ENCODE data around the gene GPX4. TPM values are rescaled to one million over a fixed set of nuclear protein-coding genes. Genes with fewer than 3 reads are reported as not detected.

The GPX4 gene
- total and polyA plus RNA-seq, 5 donors from 2014 or later = 112 to 406 (median 341) TPM

DNA sequence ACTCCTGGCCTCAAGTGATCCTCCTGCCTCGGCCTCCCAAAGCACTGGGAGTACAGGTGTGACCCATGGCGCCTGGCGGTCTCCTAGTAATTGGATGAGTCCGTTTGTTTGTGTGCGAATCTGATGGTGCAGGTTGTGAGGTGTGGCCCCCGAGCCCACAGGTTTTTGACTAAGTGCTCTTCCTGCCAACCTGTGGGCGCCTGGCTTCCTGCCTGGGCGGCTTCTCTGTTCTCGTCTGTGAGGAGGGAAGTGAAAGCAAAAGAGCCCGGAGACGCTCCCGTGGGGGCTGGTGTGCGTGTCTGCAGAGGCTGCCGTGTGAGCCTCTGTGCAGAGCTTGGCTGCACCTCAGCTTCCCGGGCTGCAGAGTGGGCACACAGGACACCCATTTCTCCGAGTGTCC is 26.8 kb upstream of the GPX4 start:
- H3K27me3 Mint-ChIP-seq = peaks cover 16% of the 10 kb centered on the region
- Histone ChIP-seq H3K27me3 (ENCODE audit: control insufficient read depth, insufficient read depth, low read length) (no peaks in the 10 kb centered on the region), H3K36me3 (ENCODE audit: control insufficient read depth, insufficient read depth, low read length) (peaks cover 61% of the 10 kb centered on the region), H3K9me3 (ENCODE audit: control insufficient read depth in 2 of 2, low read length in 2 of 2) (no peaks in the 10 kb centered on the region), H3K4me3 (ENCODE audit: low read depth, low read length) (peak overlapping the region; percentile 75), H3K27ac (ENCODE audit: insufficient read depth, low read length, poor library complexity, severe bottlenecking) (peak overlapping the region; percentile 94), H3K4me1 (ENCODE audit: control insufficient read depth, insufficient read depth, low read length, poor library complexity, severe bottlenecking) (peaks cover 94% of the 10 kb centered on the region)
- DNase-seq (peak; percentile 89 to 98 (median 95)), ATAC-seq (ENCODE audit: low read depth in 2 of 2) (peak; percentile 85 to 89)
- peaks cover 0 to 69% (median 19%) of the 10 kb centered on the region in 4 donors for H3K4me1 Mint-ChIP-seq
- H3K4me3 Mint-ChIP-seq = peak overlapping the region; percentile 88 to 97 (median 92)
- H3K27ac Mint-ChIP-seq = peak overlapping the region; percentile 97 to 99 (median 97)
- H3K36me3 Mint-ChIP-seq = peaks cover 27% of the 10 kb centered on the region
- peaks cover 0 to 1% (median 0%) of the 10 kb centered on the region in 7 donors for H3K9me3 Mint-ChIP-seq

DNA sequence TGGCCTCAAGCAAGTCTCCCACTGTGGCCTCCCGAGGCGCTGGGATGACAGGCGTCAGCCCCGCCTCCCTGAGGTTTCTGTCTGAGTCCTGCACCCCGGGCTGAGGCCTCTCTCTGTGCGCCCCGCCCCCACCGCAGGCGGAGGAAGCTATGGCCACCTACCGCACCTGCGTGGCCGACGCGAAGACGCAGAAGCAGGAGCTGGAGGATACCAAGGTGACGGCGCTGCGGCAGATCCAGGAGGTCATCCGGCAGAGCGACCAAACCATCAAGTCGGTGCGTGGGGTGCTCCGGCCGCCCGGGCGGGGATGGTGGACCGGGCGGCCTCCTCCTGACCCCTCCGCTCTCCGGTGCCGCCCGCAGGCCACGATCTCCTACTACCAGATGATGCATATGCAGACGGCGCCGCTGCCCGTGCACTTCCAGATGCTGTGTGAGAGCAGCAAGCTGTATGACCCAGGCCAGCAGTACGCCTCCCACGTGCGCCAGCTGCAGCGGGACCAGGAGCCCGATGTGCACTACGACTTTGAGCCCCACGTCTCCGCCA is 24.2 kb upstream of the GPX4 start:
- Mint-ChIP-seq H3K9me3 (peaks cover 0 to 6% (median 0%) of the 10 kb centered on the region in 7 donors), H3K4me3 (peak overlapping the region; percentile 41 to 91 (median 82)), H3K36me3 (peaks cover 16% of the 10 kb centered on the region), H3K4me1 (peaks cover 0 to 61% (median 19%) of the 10 kb centered on the region in 4 donors), H3K27me3 (peaks cover 16% of the 10 kb centered on the region), H3K27ac (peak overlapping the region in 2 of 3 donors; percentile 51 to 92)
- Histone ChIP-seq H3K27me3 (ENCODE audit: control insufficient read depth, insufficient read depth, low read length) (no peaks in the 10 kb centered on the region), H3K9me3 (ENCODE audit: control insufficient read depth in 2 of 2, low read length in 2 of 2) (no peaks in the 10 kb centered on the region), H3K4me3 (ENCODE audit: low read depth, low read length) (peak overlapping the region; percentile 26), H3K4me1 (ENCODE audit: control insufficient read depth, insufficient read depth, low read length, poor library complexity, severe bottlenecking) (peaks cover 76% of the 10 kb centered on the region), H3K27ac (ENCODE audit: insufficient read depth, low read length, poor library complexity, severe bottlenecking) (peak overlapping the region; percentile 57), H3K36me3 (ENCODE audit: control insufficient read depth, insufficient read depth, low read length) (peaks cover 63% of the 10 kb centered on the region)
- ATAC-seq (ENCODE audit: low read depth in 2 of 2) = no peak
- DNase-seq = peak in 1 of 3 donors; percentile 69

DNA sequence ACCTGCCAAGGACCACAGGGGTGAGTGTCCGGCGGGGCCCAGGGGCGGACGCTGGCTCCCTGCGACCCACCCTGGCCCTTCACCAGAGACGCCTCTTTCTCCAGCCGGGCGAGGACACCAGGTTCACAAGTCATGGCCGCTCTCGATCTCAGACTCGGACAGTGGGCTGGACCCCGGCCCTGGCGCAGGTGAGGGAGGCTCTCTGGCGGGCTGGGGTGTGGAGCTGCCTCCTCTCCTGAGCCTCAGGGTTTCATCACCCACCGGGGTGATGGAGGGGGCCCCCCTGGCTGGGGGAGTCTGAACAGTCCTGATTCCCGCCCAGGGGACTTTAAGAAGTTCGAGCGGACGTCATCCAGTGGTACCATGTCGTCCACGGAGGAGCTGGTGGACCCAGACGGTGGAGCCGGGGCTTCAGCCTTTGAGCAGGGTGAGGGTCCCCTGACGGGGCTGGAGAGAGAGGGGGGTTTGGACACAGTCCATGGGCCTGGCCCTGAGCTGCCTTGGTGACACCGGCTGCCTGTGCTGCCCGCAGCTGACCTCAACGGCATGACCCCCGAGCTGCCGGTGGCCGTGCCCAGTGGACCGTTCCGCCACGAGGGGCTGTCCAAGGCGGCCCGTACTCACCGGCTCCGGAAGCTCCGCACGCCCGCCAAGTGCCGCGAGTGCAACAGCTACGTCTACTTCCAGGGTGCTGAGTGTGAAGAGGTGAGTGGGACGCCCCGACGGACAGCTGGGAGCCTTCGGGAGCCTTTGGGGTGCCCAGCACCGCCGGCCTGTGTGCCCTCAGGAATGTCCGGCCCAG is 23.2 kb upstream of the GPX4 start:
- Histone ChIP-seq H3K9me3 (ENCODE audit: control insufficient read depth in 2 of 2, low read length in 2 of 2) (no peaks in the 10 kb centered on the region), H3K36me3 (ENCODE audit: control insufficient read depth, insufficient read depth, low read length) (peaks cover 68% of the 10 kb centered on the region), H3K4me1 (ENCODE audit: control insufficient read depth, insufficient read depth, low read length, poor library complexity, severe bottlenecking) (peaks cover 73% of the 10 kb centered on the region), H3K4me3 (ENCODE audit: low read depth, low read length) (no peak overlapping the region), H3K27ac (ENCODE audit: insufficient read depth, low read length, poor library complexity, severe bottlenecking) (peak overlapping the region; percentile 57), H3K27me3 (ENCODE audit: control insufficient read depth, insufficient read depth, low read length) (no peaks in the 10 kb centered on the region)
- DNase-seq = no peak
- ATAC-seq (ENCODE audit: low read depth in 2 of 2) = no peak
- H3K9me3 Mint-ChIP-seq = peaks cover 0 to 6% (median 0%) of the 10 kb centered on the region in 7 donors
- H3K27me3 Mint-ChIP-seq = peaks cover 12% of the 10 kb centered on the region
- H3K27ac Mint-ChIP-seq = peak overlapping the region in 1 of 3 donors; percentile 69
- peaks cover 0 to 65% (median 20%) of the 10 kb centered on the region in 4 donors for H3K4me1 Mint-ChIP-seq
- H3K36me3 Mint-ChIP-seq = peaks cover 23% of the 10 kb centered on the region
- H3K4me3 Mint-ChIP-seq = peak overlapping the region in 3 of 4 donors; percentile 41 to 65 (median 59)

DNA sequence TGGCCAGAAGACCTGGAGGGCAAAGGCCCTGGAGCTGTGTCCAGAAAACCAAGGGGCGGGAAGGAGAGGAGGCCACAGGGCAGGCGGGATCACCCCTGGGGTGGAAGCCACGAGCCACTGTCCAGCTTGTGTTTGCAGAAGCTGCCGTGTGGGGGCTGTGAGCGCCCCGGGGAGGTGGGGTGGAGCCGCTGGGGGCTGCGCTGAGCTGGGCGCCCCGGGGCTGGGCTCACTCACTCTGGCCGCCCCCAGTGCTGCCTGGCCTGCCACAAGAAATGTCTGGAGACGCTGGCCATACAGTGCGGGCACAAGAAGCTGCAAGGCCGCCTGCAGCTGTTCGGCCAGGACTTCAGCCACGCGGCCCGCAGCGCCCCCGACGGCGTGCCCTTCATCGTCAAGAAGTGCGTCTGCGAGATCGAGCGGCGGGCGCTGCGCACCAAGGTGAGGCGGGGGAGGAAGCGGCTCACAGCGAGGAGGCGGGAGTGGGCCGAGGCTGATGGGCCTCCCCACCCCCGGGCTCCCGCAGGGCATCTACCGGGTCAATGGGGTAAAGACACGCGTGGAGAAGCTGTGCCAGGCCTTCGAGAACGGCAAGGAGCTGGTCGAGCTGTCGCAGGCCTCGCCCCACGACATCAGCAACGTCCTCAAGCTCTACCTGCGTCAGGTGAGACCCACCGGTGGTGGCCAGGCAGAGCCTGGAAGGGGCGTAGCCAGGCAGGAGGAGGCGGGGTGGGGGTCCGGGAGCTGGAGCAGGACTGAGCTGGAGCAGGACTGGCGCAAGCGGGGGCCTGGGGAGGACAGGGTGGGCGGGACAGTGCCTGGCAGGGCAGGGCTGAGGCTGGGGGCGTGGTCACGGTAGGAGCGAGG is 22.3 kb upstream of the GPX4 start:
- peaks cover 0 to 6% (median 0%) of the 10 kb centered on the region in 7 donors for H3K9me3 Mint-ChIP-seq

DNA sequence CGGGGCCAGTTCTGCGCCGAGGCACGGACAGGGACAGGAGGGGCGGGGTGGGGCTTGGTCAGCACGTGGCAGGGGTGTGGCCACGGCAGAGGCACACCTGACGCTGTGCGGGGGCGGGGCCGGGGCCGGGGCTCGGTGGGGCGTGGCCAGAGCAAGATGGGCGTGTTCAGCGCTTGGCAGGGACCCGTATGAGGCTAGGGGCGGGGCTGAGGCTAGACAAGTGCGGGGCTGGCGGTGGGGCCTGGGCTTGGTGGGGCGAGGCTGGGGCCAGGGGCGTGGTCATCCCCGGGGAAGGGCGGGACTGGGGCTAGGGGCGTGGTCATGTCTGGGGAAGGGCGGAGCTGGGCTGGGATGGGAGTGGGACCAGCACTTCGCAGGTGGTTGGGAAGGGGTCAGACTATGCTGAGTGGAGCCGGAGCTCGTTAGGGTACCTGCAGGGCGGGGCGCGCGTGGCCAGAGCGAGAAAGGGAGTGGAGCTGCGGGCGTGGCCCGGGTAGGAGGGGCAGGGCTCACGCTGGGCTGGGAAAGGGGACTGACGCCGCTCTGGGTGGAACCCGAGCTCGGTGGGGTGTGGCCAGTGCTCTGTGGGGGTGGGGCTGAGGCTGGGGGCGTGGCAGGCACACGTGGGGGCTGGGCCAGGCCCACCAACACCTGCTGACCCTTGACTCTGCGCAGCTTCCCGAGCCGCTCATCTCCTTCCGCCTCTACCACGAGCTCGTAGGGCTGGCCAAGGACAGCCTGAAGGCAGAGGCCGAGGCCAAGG is 21.4 kb upstream of the GPX4 start:
- Mint-ChIP-seq H3K9me3 (peaks cover 0 to 6% (median 0%) of the 10 kb centered on the region in 7 donors), H3K36me3 (peaks cover 12% of the 10 kb centered on the region)

More for the DNA sequence above, 22.3 kb upstream of the GPX4 start:
- ATAC-seq (ENCODE audit: low read depth in 2 of 2) (no peak), DNase-seq (no peak)
- peak overlapping the region in 2 of 3 donors; percentile 52 to 69 for H3K27ac Mint-ChIP-seq
- H3K27me3 Mint-ChIP-seq = peaks cover 6% of the 10 kb centered on the region
- peaks cover 0 to 61% (median 12%) of the 10 kb centered on the region in 4 donors for H3K4me1 Mint-ChIP-seq
- Histone ChIP-seq H3K9me3 (ENCODE audit: control insufficient read depth in 2 of 2, low read length in 2 of 2) (no peaks in the 10 kb centered on the region), H3K4me1 (ENCODE audit: control insufficient read depth, insufficient read depth, low read length, poor library complexity, severe bottlenecking) (peaks cover 69% of the 10 kb centered on the region), H3K36me3 (ENCODE audit: control insufficient read depth, insufficient read depth, low read length) (peaks cover 70% of the 10 kb centered on the region), H3K27ac (ENCODE audit: insufficient read depth, low read length, poor library complexity, severe bottlenecking) (peak overlapping the region; percentile 33), H3K27me3 (ENCODE audit: control insufficient read depth, insufficient read depth, low read length) (no peaks in the 10 kb centered on the region), H3K4me3 (ENCODE audit: low read depth, low read length) (no peak overlapping the region)
- H3K4me3 Mint-ChIP-seq = peak overlapping the region; percentile 64 to 80 (median 68)
- H3K36me3 Mint-ChIP-seq = peaks cover 16% of the 10 kb centered on the region

DNA sequence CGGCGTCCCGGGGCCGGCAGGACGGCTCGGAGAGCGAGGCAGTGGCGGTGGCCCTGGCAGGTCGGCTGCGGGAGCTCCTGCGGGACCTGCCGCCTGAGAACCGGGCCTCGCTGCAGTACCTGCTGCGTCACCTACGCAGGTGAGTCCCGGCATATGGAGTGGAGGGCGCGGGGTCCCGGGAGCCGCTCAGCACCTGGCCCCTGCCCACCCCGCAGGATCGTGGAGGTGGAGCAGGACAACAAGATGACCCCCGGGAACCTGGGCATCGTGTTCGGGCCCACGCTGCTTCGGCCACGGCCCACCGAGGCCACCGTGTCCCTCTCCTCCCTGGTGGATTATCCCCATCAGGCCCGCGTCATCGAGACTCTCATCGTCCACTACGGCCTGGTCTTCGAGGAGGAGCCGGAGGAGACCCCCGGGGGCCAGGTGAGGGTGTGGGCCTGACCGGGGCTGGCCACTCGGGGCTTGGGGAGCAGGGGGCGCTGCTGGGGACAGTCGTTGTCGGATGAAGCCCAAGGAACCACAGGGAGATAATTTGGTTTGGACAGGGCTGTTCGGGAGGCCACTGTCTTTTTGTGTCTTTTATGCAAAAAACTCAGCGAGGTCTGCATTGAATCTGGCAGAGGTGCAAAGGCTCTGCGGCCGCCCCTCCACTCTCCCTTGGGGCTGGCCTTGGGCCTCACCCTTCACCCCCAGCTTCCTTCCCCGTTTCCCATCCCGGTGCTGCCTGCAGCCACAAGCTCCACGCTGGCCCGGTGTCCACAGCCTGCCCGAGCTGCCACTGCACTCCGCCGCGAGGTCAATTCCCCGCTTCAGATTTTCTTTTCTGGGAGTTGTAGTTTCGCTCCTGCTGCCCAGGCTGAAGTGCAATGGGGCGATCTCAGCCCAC is 20.6 kb upstream of the GPX4 start:
- Mint-ChIP-seq H3K9me3 (peaks cover 0 to 6% (median 0%) of the 10 kb centered on the region in 7 donors), H3K27me3 (no peaks in the 10 kb centered on the region), H3K4me1 (peaks cover 4 to 55% (median 13%) of the 10 kb centered on the region in 4 donors), H3K27ac (peak overlapping the region in 1 of 3 donors; percentile 9), H3K4me3 (peak overlapping the region; percentile 22 to 60 (median 31)), H3K36me3 (peaks cover 19% of the 10 kb centered on the region)
- ATAC-seq (ENCODE audit: low read depth in 2 of 2) (no peak), DNase-seq (no peak)
- peaks cover 76% of the 10 kb centered on the region for H3K36me3 ChIP-seq (ENCODE audit: control insufficient read depth, insufficient read depth, low read length)
- H3K9me3 ChIP-seq (ENCODE audit: control insufficient read depth in 2 of 2, low read length in 2 of 2) = no peaks in the 10 kb centered on the region
- H3K4me3 ChIP-seq (ENCODE audit: low read depth, low read length) = no peak overlapping the region
- H3K27me3 ChIP-seq (ENCODE audit: control insufficient read depth, insufficient read depth, low read length) = no peaks in the 10 kb centered on the region
- peak overlapping the region; percentile 69 for H3K27ac ChIP-seq (ENCODE audit: insufficient read depth, low read length, poor library complexity, severe bottlenecking)
- H3K4me1 ChIP-seq (ENCODE audit: control insufficient read depth, insufficient read depth, low read length, poor library complexity, severe bottlenecking) = peaks cover 70% of the 10 kb centered on the region

More for the DNA sequence above, 21.4 kb upstream of the GPX4 start:
- H3K36me3 ChIP-seq (ENCODE audit: control insufficient read depth, insufficient read depth, low read length) = peaks cover 76% of the 10 kb centered on the region
- DNase-seq (peak; percentile 73 to 84 (median 74)), ATAC-seq (ENCODE audit: low read depth in 2 of 2) (peak; percentile 59 to 71)
- H3K4me3 Mint-ChIP-seq = peak overlapping the region; percentile 19 to 80 (median 67)
- no peaks in the 10 kb centered on the region for H3K27me3 ChIP-seq (ENCODE audit: control insufficient read depth, insufficient read depth, low read length)
- H3K27ac Mint-ChIP-seq = peak overlapping the region in 2 of 3 donors; percentile 52 to 65
- H3K27ac ChIP-seq (ENCODE audit: insufficient read depth, low read length, poor library complexity, severe bottlenecking) = peak overlapping the region; percentile 69
- H3K4me1 ChIP-seq (ENCODE audit: control insufficient read depth, insufficient read depth, low read length, poor library complexity, severe bottlenecking) = peaks cover 70% of the 10 kb centered on the region
- H3K4me1 Mint-ChIP-seq = peaks cover 0 to 54% (median 6%) of the 10 kb centered on the region in 4 donors
- H3K27me3 Mint-ChIP-seq = no peaks in the 10 kb centered on the region
- no peaks in the 10 kb centered on the region for H3K9me3 ChIP-seq (ENCODE audit: control insufficient read depth in 2 of 2, low read length in 2 of 2)
- no peak overlapping the region for H3K4me3 ChIP-seq (ENCODE audit: low read depth, low read length)
